ENCODE measurements around the gene FAAP100. TPM values are rescaled to one million over a fixed set of nuclear protein-coding genes. Genes with fewer than 3 reads are reported as not detected.
"Not testable (repeated sequence)": the region's sequence is repeated elsewhere in the genome, so short reads cannot be mapped to it uniquely, and the experiment has no call there.

Gene FAAP100
- total RNA-seq, 4 donors from 2014 or later: 20.1 to 41.7 (median 26.7) TPM

GRCh38 chr17:81591971-81592370 is 39.8 kb upstream of the FAAP100 start:
- Histone ChIP-seq H3K36me3 (peaks cover 0 to 99% (median 17%) of the 10 kb centered on the region in 3 donors), H3K4me3 (no peak overlapping the region), H3K27ac (no peak overlapping the region), H3K27me3 (no peaks in the 10 kb centered on the region), H3K4me1 (no peaks in the 10 kb centered on the region), H3K9me3 (no peaks in the 10 kb centered on the region)
- TF ChIP-seq POLR2A (IDR thresholded peaks at IDR 0.05): no peak
- no peak for TF ChIP-seq EP300 (IDR thresholded peaks at IDR 0.05)
- no peak for TF ChIP-seq CTCF (IDR thresholded peaks at IDR 0.05)
- 92 to 93% methylated on average over 14 of the region's 14 CpGs for WGBS, 2 donors
- no peak for DNase-seq (ENCODE audit: low spot score in 2 of 2)

DNA sequence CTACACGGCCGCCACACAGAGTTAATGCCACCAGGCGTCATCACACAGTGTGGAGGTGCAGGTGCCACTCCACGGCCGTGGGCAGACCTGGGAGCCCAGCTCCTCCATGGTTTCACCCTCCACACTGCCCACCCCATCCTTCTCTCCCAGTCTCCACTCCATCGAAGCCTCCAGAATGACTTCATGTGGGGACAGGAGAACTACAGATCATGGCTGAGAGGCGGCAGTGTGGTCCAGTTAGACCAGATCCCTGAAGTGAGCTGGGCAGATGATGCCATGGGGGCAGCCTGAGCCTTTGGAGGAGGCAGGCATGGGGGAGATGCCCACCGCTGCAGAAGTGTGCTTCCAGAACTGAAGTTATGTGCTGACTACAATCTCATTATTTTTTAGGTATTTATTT is 38.0 kb upstream of the FAAP100 start:
- no peak for DNase-seq (ENCODE audit: low spot score in 2 of 2)
- H3K4me3 ChIP-seq: no peak overlapping the region
- H3K4me1 ChIP-seq: no peaks in the 10 kb centered on the region
- H3K27me3 ChIP-seq: no peaks in the 10 kb centered on the region
- H3K9me3 ChIP-seq: no peaks in the 10 kb centered on the region
- WGBS, 2 donors: 88% methylated on average over 8 of the region's 8 CpGs
- no peak overlapping the region for H3K27ac ChIP-seq
- no peak for TF ChIP-seq EP300 (IDR thresholded peaks at IDR 0.05)
- TF ChIP-seq POLR2A (IDR thresholded peaks at IDR 0.05): no peak
- TF ChIP-seq CTCF (IDR thresholded peaks at IDR 0.05): no peak
- H3K36me3 ChIP-seq: peaks cover 0 to 99% (median 17%) of the 10 kb centered on the region in 3 donors

DNA sequence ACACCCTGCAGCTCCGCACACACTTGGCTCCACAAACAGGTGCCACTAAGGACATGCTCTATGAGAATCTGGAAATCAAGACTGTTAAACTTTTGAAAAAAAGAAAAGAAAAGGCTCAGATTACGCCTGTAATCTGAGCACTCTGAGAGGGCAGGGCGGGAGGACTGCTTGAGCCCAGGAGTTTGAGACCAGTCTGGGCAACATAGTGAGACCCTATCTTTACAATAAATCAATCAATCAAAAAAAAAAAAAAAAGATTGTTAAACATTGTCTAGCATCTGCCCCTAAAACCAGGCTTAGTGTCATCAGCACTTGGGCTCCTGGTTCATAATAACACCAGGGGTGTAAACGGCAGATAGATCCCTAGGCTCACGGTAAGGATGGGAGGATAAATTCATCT is 37.5 kb upstream of the FAAP100 start:
- no peaks in the 10 kb centered on the region for H3K9me3 ChIP-seq
- H3K4me3 ChIP-seq: no peak overlapping the region
- H3K4me1 ChIP-seq: no peaks in the 10 kb centered on the region
- no peak overlapping the region for H3K27ac ChIP-seq
- TF ChIP-seq POLR2A (IDR thresholded peaks at IDR 0.05) (no peak), EP300 (IDR thresholded peaks at IDR 0.05) (no peak), CTCF (IDR thresholded peaks at IDR 0.05) (no peak)
- H3K27me3 ChIP-seq: no peaks in the 10 kb centered on the region
- DNase-seq (ENCODE audit: low spot score in 2 of 2): no peak
- whole genome bisulfite sequencing, 2 donors: 90 to 92% methylated on average over 5 of the region's 5 CpGs
- peaks cover 0 to 99% (median 13%) of the 10 kb centered on the region in 3 donors for H3K36me3 ChIP-seq

GRCh38 chr17:81586096-81586495 is 33.9 kb upstream of the FAAP100 start:
- no peak for DNase-seq (ENCODE audit: low spot score in 2 of 2)
- no peak overlapping the region for H3K4me3 ChIP-seq
- no peaks in the 10 kb centered on the region for H3K27me3 ChIP-seq
- no peak overlapping the region for H3K27ac ChIP-seq
- H3K9me3 ChIP-seq: no peaks in the 10 kb centered on the region
- peaks cover 4 to 94% (median 20%) of the 10 kb centered on the region in 3 donors for H3K36me3 ChIP-seq
- H3K4me1 ChIP-seq: no peaks in the 10 kb centered on the region
- WGBS, 2 donors: 91 to 94% methylated on average over 4 of the region's 4 CpGs
- no peak for TF ChIP-seq EP300 (IDR thresholded peaks at IDR 0.05)
- TF ChIP-seq CTCF (IDR thresholded peaks at IDR 0.05): no peak
- TF ChIP-seq POLR2A (IDR thresholded peaks at IDR 0.05): no peak

GRCh38 chr17:81584771-81585170 is 32.6 kb upstream of the FAAP100 start:
- not testable (repeated sequence) for H3K27ac ChIP-seq; H3K9me3 ChIP-seq; DNase-seq (ENCODE audit: low spot score in 2 of 2); H3K27me3 ChIP-seq; H3K4me1 ChIP-seq; H3K4me3 ChIP-seq
- 92 to 94% methylated on average over 14 of the region's 14 CpGs for WGBS, 2 donors
- peaks cover 4 to 93% (median 20%) of the 10 kb centered on the region in 3 donors for H3K36me3 ChIP-seq

Measured in tibial nerve (tissue), 4 donors.